Mononuclear cell (primary cell): ENCODE data around the gene MARCO. TPM values are rescaled to one million over a fixed set of nuclear protein-coding genes. Genes with fewer than 3 reads are reported as not detected.

Experiments used
- H3K27me3 ChIP-seq: 2 replicates; pipeline ENCODE4 v1.6.0; 2011; ENCODE audit warnings: low read length, control low read depth; ENCODE audit not compliant: insufficient read depth
- H3K4me1 ChIP-seq: 2 replicates; pipeline ENCODE4 v1.5.1; 2011; ENCODE audit warnings: mild to moderate bottlenecking, low read length, control low read depth; ENCODE audit not compliant: insufficient read depth
- H3K4me3 ChIP-seq: 2 replicates; pipeline ENCODE4 v1.5.1; 2011; ENCODE audit warnings: mild to moderate bottlenecking, low read length, moderate library complexity
- H3K9me3 ChIP-seq: 2 replicates; pipeline ENCODE4 v1.5.1; 2011; ENCODE audit warnings: low read depth, mild to moderate bottlenecking, control low read depth, low read length
- total RNA-seq: library from RNA; depleted of rRNA; stranded (reverse); fragments of >200 nt; gene quantifications from one replicate; pipeline ENCODE4 v1.2.3, GENCODE V29; 2012

The MARCO gene
- total RNA-seq, 1 donor: 5.8 TPM

DNA sequence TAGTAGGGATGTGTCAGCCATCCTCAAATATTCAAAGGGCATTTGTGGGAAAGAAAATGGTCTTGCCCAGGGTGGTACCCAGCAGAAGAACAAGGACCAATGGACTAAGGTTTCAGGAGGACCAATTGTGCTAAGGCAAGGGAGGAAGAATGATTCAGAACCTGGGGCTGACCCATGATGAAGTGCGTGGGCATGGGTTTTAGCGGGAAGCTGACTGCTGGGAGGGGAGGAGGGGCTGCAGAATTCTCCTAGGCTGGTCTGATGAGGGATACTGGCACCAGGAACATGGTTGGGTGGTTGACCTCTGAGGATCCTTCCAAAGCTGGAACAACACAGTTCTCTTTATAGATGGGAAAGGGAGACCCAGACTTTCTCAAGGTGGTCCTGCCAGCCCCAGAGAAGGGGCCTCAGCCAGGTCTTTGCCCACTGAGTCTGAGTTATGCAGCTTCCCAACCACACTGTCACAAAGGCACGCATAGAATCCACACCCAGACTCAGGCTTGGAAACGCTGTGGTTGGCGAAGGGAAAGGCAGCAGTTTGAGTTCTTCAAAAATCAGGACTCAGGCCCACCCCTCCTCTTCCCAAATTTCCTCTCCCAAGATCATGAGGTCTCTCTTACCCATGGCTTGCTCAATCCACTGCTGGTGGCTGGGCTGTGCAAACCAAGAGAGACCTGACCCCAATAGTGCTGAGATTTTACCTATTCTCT lies 37.3 kb downstream of the MARCO start:
- H3K27me3 ChIP-seq: no peaks in the 10 kb centered on the region
- H3K4me3 ChIP-seq: no peak overlapping the region
- H3K9me3 ChIP-seq: no peaks in the 10 kb centered on the region
- peaks cover 10% of the 10 kb centered on the region for H3K4me1 ChIP-seq

DNA sequence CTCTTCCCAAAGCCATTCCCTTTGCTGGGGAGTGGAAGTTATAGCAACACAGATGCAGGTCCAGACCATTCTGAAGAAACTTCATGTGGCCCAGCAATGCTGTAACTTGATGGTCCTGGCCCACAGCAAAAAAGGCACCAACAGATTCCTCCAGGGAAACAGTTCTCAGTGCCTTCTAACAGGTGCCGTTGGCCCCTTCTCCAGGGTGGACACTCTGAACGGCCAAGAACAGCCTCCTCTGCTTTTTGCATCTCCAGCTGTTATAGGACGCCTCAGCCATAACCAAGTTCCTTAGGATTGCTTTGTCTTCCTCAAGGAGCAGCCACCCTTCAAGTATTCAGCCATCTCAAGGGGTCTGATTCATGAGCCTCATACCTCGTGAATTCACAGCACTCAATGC lies 38.0 kb downstream of the MARCO start:
- H3K4me1 ChIP-seq: peaks cover 10% of the 10 kb centered on the region
- no peaks in the 10 kb centered on the region for H3K9me3 ChIP-seq
- no peak overlapping the region for H3K4me3 ChIP-seq
- no peaks in the 10 kb centered on the region for H3K27me3 ChIP-seq

- H3K4me3 ChIP-seq: no peak overlapping the region
- no peaks in the 10 kb centered on the region for H3K27me3 ChIP-seq
- H3K4me1 ChIP-seq: peaks cover 15% of the 10 kb centered on the region
- no peaks in the 10 kb centered on the region for H3K9me3 ChIP-seq
These were observed 38.6 kb downstream of the MARCO start for GRCh38 chr2:118980573-118980972.

GRCh38 chr2:118981632-118982031 lies 39.6 kb downstream of the MARCO start:
- Histone ChIP-seq H3K9me3 (no peaks in the 10 kb centered on the region), H3K27me3 (no peaks in the 10 kb centered on the region), H3K4me1 (peaks cover 21% of the 10 kb centered on the region), H3K4me3 (no peak overlapping the region)

GRCh38 chr2:118982039-118982438 lies 40.0 kb downstream of the MARCO start:
- Histone ChIP-seq H3K4me1 (peaks cover 25% of the 10 kb centered on the region), H3K9me3 (no peaks in the 10 kb centered on the region), H3K4me3 (no peak overlapping the region), H3K27me3 (no peaks in the 10 kb centered on the region)

DNA sequence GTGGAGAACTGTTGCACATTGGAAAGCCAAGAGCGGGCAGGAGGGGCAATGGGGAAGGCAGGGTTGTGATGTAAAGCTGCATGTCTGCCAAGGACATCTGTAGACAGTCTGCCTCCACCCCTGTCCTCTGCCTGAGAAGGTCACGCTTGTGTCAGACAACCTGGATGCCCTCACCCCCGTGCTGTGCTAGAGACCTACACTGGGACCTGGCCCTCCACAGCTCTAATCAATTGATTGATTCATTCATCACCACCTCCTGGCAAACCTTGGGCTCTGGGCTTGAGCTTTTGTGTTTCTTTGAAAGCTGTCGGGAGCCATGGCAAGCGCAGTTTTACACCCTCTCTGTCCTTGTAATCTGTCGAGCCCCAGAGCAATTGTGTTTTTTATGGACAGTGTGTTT lies 41.1 kb downstream of the MARCO start:
- H3K4me1 ChIP-seq: peaks cover 27% of the 10 kb centered on the region
- H3K4me3 ChIP-seq: no peak overlapping the region
- no peaks in the 10 kb centered on the region for H3K27me3 ChIP-seq
- H3K9me3 ChIP-seq: no peaks in the 10 kb centered on the region

- Histone ChIP-seq H3K9me3 (no peaks in the 10 kb centered on the region), H3K4me3 (no peak overlapping the region), H3K4me1 (peaks cover 27% of the 10 kb centered on the region), H3K27me3 (no peaks in the 10 kb centered on the region)
These were observed 41.9 kb downstream of the MARCO start for GRCh38 chr2:118983915-118984314.

DNA sequence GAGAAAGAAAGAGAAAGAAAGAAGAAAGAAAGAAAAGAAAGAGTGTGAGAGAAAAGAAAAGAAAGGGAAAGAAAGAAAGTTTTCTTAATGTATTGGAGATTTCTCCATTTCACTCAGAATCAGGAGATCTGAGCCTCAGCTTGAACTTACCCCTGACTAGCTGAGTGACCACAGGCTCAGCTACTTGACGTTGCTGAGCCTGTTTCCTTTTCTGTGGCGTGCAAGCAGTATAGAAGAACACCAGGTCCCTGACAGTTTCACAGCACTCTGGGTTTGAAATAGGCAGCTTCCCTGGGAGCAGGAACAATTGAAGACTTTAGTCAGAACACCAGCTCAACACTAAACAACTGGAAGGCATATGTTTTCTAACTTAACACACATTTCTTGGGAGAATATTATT lies 44.7 kb downstream of the MARCO start:
- no peak overlapping the region for H3K4me3 ChIP-seq
- H3K4me1 ChIP-seq: peaks cover 27% of the 10 kb centered on the region
- no peaks in the 10 kb centered on the region for H3K27me3 ChIP-seq
- no peaks in the 10 kb centered on the region for H3K9me3 ChIP-seq

- no peaks in the 10 kb centered on the region for H3K27me3 ChIP-seq
- H3K9me3 ChIP-seq: no peaks in the 10 kb centered on the region
- H3K4me1 ChIP-seq: peaks cover 32% of the 10 kb centered on the region
- H3K4me3 ChIP-seq: no peak overlapping the region
These were observed 45.9 kb downstream of the MARCO start for GRCh38 chr2:118987886-118988285.

GRCh38 chr2:118988706-118989105 lies 46.7 kb downstream of the MARCO start:
- Histone ChIP-seq H3K9me3 (no peaks in the 10 kb centered on the region), H3K4me1 (peaks cover 38% of the 10 kb centered on the region), H3K27me3 (no peaks in the 10 kb centered on the region), H3K4me3 (no peak overlapping the region)

- Histone ChIP-seq H3K27me3 (no peaks in the 10 kb centered on the region), H3K9me3 (no peaks in the 10 kb centered on the region), H3K4me3 (no peak overlapping the region), H3K4me1 (peaks cover 34% of the 10 kb centered on the region)
These were observed 47.5 kb downstream of the MARCO start for GRCh38 chr2:118989481-118989880.

GRCh38 chr2:118990757-118991545 lies 49.0 kb downstream of the MARCO start:
- no peak overlapping the region for H3K4me3 ChIP-seq
- no peaks in the 10 kb centered on the region for H3K9me3 ChIP-seq
- no peaks in the 10 kb centered on the region for H3K27me3 ChIP-seq
- H3K4me1 ChIP-seq: peaks cover 21% of the 10 kb centered on the region

DNA sequence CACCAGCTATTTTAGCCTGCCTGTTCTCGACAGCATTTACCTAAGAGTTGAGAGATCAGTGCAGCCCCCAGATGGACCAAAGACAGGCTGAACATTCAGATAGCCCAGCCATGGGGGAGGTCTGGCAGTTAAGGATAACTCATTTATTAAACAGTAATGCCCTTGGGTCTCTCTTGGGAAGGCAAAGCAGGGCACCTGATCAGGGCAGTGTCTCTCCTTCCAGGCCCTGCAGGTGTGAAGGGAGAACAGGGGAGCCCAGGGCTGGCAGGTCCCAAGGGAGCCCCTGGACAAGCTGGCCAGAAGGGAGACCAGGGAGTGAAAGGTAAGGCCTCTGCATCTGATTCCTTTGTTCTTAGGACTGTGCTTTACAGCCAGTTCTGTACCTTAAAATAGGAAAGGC lies 49.6 kb downstream of the MARCO start:
- no peaks in the 10 kb centered on the region for H3K27me3 ChIP-seq
- H3K9me3 ChIP-seq: no peaks in the 10 kb centered on the region
- no peak overlapping the region for H3K4me3 ChIP-seq
- H3K4me1 ChIP-seq: peaks cover 17% of the 10 kb centered on the region

GRCh38 chr2:118992740-118993391 lies 50.9 kb downstream of the MARCO start:
- Histone ChIP-seq H3K9me3 (no peaks in the 10 kb centered on the region), H3K27me3 (no peaks in the 10 kb centered on the region), H3K4me1 (peaks cover 11% of the 10 kb centered on the region), H3K4me3 (no peak overlapping the region)

- H3K4me3 ChIP-seq: no peak overlapping the region
- H3K4me1 ChIP-seq: peaks cover 11% of the 10 kb centered on the region
- H3K9me3 ChIP-seq: no peaks in the 10 kb centered on the region
- no peaks in the 10 kb centered on the region for H3K27me3 ChIP-seq
These were observed 51.4 kb downstream of the MARCO start for GRCh38 chr2:118993392-118993752.
